Prostate gland (tissue), 2 donors: ENCODE data around the gene UMODL1.

Experiments used
- CTCF ChIP-seq, 4 experiments: fragments of 200-600 bp in 2 of 4; fragments of 450-650 bp in 2 of 4; sonication (generic) in 2 of 4; IDR thresholded peaks; 1 replicate in 3 of 4; 2 replicates in 1 of 4; pipeline ENCODE4 v1.5.1; 2016 to 2019; ENCODE audit warnings: antibody characterized with exemption in 4 of 4, mild to moderate bottlenecking in 2 of 4, moderate library complexity in 2 of 4
- POLR2A ChIP-seq: fragments of 450-650 bp; IDR thresholded peaks from one replicate; pipeline ENCODE4 v1.6.1; 2016; ENCODE audit warnings: antibody characterized with exemption, mild to moderate bottlenecking
- POLR2AphosphoS5 ChIP-seq: sonication (generic); formaldehyde crosslinking; IDR thresholded peaks from one replicate; pipeline ENCODE4 v1.6.1; 2017; ENCODE audit warnings: antibody characterized with exemption

- TF ChIP-seq CTCF (IDR thresholded peaks at IDR 0.05) = no peak
- TF ChIP-seq POLR2AphosphoS5 = no peak
- no peak for TF ChIP-seq POLR2A
Observed at GRCh38 chr21:42101246-42101645, 30.1 kb downstream of the UMODL1 start.
